ENCODE results near the gene IRX4.

Gene IRX4

DNA sequence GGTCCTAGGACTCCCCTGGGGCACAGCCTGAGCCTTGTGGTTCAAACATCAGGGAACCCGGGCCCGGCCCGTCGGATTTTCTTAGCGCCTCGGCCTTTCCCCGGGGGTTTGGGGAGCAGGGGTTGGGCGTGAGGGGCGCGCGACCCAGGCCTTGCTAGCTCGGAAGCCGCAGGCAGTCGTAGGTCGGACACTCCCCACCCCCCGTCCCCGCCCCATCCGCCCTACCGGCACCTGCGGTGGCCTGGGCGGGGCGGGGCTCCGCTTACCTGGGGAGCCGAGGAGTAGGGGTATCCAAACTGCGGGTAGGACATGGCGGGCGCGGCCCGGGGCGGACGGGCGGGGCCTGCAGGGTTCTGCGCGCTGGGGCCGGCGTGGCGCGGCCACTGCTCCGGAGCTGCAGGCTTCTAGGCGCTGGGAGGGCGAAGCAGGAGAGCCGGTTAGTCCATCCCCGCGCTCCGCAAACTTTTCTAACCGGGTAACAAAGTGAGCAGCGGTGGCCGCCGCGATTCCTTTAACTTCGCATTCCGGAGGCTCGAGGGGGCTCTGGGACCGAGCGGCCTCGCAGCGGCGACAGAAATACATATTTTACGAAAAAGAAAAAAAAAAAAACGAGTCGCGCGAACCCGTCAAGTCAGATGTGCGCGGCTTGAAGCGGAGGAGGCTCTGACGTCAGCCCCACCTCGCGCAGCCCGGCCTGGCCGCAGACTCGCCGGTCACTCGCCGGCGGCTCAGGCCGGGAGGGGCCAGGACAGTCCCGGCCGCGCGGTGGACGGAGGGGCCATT lies at the start of gene IRX4:
TSS of gene IRX4 (minus strand) at position 589 of the 783 bp plus-strand sequence. CDS start at position 311, 278 bp downstream.
- DNase-seq: no peak

DNA sequence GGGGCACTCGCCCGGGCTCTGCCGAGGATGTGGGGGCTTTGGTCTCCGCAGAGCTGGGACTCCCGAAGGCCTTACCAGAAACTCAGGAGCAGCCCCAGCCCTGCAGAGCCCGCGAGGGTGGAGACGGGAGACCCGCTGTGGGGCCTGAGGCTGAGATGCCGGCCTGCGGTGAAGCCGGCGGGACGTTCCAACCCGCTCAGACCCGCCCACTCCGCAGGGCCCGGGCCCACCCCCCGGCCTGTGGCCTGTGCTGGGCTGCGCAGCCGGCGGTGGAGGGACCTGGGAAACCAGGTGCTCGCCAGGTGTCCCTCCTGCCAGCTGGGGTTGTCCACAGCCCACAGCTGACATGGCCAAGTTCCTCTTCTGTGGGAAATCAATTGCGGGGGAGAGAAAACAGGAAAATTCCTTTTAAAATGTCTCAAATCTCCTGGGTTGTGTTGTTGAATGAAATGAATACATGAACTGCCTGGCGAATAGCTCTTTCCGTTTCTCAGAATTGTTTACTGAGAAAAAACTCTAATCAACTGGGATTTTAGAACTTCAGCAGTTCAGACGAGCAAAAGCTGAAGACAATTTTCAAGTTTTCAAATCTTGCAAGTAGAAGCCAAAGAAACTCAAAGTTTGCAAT lies 49.0 kb upstream of the IRX4 start:
- DNase-seq: no peak

DNA sequence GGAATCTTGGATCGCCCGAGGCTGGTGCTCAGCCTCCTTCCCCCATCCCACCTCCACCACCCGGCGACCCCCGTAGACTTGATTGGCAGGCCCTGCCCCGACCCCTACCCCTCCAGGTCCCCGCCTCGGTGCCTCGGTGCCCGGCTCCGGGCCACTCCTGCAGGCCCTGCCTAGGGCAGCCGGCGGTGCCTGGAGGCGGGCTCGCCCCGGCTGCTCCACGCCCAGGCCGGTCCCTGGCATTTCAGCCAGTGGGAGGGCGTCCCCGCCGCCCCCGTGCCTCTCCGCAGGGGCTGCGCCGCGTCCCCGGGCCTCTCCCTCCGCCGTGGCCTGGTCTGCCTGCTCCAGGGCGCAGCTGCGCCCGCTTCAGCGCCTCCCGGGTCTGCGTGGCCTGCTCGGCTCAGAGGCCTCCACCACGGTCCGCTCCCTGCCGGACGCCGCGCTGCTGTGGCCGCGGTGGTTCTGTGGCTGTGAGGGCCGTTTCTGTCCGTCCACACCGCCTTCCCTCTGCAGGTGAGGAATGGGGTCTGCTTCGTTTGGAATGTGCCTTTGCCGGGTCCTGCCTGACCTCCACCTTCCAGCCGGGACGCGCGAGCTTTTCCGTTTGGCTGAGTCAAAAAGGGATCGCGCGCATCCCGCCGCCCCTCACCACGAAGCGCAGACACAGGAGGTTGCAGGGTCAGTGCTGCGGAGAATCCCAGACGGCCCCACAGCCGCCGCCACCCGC lies 48.3 kb upstream of the IRX4 start:
- no peak for DNase-seq

DNA sequence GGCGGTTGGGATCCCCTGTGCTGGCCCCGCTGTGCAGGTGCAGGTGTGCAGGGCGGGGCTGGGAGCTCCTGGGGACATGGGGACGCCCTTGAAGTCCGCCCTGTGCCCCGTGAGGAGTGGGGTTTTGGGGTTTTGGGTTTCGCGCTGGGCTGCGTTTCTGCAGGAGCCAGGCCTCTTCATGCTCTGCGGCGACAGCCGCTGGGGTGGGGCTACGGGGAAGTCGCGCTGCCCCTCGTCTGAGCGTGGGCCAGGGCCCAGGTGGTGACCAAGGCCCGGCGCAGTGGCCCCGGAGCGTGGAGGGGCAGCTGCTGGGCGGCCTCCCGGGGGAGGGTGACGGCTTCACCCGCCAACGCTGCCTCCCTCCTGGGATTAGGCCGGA lies 47.8 kb upstream of the IRX4 start:
- DNase-seq: no peak

DNA sequence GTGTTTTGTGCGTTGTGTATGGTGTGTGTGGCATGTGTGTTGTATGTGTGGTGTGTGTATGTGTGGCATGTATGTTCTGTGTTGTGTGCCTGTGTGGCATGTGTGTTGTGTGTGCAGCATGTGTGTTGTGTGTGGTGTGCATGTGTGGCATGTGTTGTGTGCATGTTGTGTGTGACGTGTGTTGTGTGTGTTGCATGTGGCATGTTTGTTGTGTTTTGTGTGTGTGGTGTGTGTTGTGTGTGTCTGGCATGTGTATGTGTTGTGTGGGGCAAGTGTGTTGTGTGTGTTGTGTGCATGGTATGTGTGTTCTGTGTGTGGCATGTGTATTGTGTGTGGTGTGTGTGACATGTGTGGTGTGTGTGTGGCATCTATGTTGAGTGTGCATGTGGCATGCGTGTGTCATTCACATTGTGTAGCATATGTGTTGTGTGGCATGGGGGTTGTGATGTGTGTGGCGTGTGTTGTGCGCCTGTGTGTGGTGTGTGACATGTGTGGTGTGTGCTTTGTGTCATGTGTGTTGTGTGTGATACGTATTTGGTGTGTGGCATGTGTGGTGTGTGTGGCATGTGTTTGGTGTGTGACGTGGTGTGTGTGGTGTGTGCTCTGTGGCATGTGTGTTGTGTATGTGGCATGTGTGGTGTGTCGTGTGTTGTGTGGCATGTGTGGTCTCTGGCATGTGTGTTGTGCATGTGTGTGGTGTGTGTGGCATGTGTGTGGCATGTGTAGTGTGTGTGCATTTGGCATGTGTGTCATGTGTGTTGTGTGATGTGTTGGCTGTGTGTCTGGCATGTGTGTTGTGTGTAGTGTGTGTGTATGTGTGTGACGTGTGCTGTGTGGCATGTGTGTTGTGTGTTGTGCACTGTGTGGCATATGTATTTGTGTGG lies 46.6 kb upstream of the IRX4 start:
- no peak for DNase-seq

DNA sequence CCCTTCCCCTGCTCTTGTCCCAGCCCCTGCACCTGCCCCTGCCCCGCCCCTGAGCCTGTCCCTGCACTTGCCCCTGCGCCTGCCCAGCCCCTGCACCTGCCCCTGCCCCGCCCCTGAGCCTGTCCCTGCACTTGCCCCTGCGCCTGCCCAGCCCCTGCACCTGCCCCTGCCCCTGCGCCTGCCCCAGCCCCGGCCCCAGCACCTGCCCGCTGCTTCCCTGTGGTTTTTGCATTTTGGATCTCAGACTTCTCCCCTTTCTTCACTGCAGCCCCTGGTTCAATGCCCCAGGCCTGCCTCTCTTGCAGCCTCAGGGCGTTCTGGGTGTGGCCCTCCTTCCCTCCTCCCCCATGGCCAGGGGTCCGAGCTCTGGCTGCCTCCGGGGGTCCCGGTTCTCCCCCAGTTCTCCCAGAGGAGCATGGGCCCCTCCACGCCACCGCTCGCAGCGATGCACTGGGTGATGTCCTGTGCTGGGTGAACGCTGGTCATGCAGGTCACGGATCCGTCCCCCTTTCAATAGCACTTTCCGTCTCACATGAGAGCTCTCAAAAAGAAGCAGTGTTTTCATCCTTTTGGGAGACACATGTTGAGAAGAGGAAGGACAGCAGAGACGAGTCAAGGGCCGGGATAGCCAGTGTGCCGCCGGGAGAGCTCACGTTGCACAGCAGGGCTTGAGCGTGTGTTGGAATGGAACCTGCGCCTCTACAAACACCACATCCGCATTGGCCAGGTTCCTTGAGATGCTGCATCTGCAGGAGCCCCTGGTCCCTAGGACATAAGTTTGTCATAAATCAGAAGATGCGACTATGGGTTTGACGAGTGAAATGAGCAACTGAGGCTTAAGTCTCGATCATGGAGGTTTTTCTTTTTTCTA lies 44.0 kb upstream of the IRX4 start:
- DNase-seq: no peak

DNA sequence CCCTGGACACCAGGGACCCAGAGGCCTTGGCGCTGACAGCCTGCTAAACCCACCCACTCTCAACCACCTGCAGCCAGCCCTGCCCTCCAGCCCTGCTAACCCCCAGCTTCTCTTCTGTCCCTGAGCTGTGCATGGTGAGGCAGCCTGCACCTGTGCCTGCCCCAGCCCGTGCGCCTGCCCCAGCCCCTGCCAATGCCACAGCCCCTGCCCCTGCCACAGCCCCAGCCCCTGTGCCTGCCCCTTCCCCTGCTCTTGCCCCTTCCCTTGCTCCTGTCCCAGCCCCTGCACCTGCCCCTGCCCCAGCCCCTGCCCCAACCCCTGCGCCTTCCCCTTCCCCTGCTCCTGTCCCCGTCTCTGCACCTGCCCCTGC lies 43.3 kb upstream of the IRX4 start:
- DNase-seq: no peak

DNA sequence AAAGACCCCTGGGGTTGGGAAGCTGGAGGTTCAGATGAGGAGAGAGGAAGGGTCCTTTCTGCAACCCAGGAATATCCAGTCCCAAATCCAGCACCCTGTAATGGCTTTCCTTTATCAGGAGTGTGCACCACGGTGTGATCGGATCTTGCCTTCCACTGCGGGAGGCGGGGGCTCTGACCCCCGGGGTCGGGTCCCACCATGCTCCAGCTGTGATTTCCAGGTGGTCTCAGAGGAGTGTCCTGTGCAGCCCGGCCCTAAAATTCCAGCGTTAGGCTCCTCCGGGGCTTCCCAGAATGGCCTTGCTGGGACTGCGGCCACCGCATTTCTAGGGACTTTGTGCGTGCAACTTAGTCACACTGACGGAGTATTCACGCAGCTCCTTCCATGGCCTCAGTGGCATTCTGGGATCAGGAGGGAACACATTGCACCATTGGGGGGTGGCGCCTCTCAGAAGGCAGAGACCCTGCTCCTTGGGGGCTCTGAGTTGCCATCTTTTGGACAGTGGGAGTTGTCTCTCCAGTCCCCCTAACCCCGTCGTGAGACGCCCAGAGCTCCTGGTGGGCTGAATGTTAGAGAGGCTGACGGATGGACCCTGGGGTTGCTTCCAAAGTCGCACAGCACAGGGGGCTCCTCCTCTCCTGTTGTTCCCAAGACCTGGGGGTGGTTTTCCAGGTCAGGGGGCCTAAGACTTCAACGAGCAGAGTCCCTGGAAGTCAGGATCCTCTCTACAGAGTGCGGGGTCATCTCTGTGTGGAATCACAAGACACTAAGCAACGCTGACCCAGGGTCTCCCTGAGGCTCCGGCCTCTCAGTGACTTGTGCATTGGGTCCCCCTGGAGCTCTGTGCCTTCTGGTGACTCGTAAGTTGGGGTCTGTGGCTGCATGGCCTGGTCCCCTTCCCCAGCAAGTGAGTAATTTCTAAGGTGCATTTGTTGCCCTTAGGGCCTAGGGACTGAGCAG lies 42.7 kb upstream of the IRX4 start:
- no peak for DNase-seq

DNA sequence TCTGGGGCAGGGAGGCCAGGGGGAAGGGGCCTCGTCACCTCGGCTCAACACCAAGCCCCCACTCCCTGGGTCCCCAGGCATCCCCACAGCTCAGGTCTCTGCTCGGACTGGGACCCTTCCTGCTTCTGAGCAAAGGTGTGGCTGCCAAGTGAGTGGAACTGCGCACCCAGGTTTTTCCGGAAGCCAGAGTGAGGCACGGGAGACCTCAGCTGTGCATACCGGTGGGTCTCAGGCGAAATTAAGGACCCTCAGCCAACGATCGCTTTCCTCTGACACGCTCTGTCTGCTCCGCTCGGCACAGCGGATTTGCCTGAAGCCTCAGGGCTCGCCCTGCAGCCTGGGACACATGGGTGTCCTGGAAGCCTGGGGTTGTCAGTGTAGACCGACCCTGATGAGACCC lies 41.0 kb upstream of the IRX4 start:
- no peak for DNase-seq

DNA sequence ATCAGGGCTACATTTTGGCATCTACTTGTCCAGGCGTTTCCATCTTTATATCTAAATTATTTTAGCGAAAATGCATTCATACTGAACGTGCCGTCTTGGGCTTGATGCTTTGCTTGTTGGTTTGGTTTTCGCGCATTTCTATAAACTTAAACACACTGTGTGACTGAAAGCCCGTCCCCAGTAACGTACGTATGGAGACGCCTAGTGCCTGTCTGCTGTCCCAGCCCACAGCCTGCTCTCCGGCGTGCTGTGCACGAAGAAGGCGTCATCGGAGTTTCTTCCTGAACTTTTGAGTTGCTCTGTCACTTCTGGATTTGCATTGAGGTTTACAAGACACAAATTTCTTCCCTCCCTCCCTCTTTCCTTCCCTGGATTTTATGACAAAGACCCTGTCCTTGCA lies 40.6 kb upstream of the IRX4 start:
- DNase-seq: no peak

DNA sequence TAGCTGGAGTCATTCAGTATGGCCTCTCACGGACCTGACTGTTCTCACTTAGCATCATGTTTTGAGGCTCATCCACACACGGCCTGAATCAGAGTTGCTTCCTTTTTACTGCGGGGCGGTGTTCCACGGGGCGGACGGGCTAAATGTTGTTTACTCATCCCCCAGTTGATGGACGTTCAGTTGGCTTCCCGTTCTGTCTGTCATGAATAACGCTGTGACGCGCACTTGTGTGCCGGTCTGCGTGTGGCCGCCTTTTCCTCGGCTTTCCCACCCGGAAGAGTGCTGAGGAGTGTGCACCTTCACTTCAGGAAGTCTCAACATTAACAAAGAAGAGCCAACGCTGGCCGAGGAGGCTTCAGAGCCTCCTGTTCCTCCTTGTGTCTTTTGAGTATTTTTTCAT lies 39.0 kb upstream of the IRX4 start:
- no peak for DNase-seq

DNA sequence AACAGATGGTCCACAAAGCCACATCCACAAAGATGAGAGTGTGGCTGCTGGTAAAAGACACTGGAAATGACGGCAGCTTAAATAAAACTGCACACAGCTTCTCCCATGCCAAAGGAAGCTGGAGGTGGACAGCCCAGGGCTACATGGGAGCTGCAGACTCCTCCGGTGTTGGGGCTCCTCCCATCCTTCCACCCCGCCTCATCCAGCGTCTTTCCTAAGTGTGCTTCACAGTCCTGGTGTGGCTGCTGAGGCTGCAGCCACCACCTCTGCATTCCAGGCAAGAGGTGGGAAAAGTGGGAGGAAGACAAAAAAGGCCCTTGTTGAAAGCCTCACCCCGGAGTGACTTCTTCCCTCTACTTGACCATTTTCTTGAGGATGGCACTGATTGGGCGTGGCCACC lies 37.0 kb upstream of the IRX4 start:
- DNase-seq: no peak

DNA sequence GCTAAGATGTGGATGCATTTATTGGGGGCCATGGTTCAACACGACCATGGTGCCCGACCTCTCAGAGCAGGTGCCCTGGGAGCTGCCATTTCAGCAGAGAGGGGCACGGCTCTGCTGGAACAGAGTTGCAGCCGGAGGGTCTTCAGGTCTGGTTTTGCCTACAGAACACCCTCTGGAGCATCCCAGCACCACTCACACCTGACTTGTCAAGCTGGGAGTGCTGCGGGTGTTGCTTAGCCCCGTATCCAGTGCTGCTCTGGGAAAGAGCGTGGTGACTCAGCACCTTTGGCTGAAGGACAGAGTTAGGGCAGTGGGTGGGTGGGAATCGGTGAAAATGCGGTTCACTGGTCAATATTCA lies 36.5 kb upstream of the IRX4 start:
- DNase-seq: no peak

DNA sequence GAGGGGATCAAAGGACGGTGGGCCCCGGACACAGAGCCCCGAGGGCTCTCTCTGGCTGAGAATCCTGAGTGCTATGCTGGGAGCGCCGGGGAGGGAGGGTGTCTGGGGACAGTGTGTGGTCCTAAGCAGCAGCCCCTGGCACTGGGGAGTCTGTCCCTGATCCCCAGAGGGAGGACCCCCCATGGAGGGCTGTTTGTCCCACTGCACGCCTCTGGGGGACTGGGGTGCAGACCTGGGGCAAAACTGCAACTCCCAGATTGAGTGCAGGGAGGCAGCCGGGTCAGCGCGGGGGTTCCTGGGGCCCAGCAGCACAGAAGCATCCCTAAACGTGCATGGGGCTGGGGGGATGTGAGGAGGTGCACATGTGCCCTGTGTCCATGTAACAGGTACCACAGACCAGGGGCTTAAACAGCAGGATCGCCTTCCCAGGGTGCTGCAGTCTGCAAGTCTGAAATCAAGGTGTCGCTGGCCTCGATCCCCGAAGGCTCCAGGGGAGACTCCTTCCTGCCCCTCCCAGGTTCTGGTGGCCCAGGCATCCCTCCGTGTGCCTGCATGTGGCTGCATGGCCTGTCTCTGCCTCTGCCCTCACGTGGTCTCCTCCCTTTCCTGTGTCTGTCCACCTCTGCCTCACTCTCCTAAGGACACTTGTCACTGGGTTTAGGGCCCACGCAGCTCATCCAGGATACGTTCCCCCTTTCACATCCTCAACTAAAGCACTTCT lies 35.9 kb upstream of the IRX4 start:
- no peak for DNase-seq

DNA sequence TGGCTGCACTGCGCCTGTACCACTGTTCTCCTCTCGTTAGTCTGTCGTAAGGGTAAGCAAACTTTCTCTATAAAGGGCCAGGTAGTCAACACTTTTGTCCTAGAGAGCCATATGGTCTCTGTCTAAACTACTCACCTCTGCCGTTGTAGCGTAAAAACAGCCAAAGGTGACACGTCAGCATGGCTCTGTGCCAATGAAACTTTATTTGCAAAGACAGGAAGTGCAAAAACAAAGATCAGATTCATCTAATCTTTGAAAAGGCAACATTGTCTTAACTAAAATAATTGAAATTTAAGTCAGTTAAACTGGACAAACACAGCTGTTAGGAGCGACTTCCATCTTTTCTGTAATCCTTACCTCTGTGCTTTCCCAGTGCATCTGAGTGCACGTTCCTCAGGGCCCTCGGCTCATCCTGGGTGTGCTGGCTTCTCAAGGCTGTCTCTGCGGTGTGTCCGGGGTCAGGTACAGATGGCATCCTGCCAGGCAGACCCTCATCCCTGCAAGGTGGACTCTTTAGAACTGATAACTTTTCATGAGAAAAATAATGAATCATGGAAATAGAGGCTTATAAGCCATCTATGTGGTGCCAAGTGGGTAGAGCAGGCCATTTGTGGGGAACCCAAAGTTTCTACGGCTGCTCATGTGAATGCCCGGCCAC lies 35.2 kb upstream of the IRX4 start:
- no peak for DNase-seq

DNA sequence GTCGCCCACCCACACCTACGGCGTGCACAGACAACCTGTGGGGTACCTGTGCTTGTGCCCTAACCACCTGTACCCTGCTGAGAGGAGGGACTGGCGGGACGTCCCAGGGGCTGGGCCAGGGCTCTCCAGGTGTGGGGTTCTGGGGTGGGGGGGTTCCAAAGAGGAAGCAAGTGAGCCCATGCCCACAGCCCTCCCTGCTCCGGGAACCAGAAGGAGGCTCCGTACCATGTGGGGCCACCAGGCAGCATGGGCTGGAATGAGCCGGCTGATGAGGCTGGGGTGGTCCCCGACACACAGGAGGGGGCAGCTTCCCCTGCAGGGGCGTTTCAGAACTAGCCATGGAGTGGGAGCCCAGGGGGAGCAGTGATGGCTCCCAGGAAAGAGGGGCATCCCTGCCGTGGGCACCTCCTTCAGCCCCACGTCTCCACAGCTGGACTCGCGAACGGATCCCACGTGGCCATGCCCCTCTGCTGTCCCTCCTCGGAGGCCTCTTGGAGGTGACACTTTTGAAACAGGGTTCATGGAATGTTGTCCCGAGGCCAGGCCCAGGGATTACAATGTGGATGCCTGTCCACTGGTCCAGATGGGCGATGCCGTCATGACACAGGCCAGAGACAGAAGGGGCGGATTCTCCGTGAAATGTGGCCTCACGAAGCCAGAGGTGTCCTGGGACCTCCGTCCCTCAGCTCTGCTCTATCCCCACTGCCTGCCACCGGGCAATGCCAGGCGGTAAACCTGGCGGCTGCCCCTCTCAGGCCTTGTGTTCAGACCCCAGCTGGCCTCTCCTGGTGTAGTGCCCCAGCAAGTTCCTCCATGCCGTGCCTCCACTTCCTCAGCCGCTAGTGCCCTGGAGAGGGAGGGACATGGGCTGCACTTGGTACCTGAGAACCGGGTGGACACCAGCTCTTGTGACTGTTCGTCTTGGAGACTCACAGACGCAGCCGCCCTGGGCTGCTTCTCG lies 33.6 kb upstream of the IRX4 start:
- DNase-seq: no peak

DNA sequence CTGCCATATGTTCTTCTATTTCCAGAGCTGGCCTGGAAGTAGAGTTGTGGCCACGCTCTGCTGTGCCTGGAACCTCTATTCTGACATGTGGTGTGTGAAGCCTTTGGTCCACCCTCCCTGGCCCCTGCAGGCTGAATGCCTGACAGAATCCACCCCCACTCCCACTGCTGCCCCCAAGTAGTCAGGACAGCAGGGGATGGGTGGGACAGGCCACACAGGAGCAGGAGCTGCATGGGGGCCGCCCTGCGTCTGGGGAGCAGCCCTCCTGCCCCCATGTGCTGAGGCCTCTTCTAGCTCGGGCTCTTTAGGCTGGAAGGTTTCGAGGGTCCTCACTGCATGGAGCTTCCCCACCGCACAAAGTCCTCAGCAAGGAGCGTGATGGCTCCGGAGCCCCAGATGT lies 32.6 kb upstream of the IRX4 start:
- no peak for DNase-seq

DNA sequence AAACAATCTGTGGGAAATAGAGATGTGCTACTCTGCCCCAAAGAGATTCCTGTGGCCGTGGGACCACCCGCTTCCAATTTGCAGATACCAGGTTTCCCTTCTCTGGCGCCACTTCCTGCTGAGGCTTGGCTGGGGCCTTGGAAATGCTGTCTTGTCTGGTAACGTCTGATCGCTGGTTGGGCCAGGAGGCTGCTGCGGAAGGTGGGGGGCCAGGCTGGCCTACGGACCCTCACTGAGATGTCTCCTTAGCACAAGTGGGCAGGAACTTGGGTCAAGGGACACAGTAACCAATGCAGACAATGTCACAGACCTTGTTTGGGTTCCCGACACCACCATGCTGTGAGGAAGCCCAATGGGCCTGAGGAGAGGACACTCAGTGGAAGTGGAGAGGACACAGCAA lies 31.7 kb upstream of the IRX4 start:
- no peak for DNase-seq

DNA sequence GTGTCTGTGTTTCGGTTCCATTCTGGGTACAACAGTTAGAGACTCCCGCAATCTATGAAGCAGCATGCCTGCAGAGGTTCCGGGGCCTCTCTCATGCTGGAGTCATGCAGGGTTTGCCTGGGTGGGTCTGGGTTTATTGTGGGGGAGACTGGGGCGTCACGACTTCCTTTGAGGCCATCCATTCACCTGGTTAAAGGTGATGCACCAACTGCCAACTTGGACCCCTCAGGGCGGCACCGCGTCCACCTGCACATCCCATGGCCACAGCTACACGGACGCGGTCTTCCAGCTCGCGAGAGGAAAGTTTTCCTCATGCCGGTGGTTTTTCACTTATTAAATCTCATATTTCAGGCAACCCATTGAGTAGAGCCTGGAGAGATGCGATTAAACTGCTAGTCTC lies 30.9 kb upstream of the IRX4 start:
- DNase-seq: no peak

Data from activated CD4-positive, alpha-beta T cell treated with anti-CD3 and anti-CD28 coated beads for 48 hours (primary cell).